Activated naive CD8-positive, alpha-beta T cell treated with anti-CD3 and anti-CD28 coated beads, Interleukin-2, amount 10 ng/mL, durations not matched to agents 7 days and 5 days (primary cell): ENCODE measurements around the gene DNAI1. TPM values are rescaled to one million over a fixed set of nuclear protein-coding genes. Genes with fewer than 3 reads are reported as not detected.

Experiments
- ATAC-seq: fragments of 150-1000 bp; cut with Tn5 transposase; one replicate; pipeline ENCODE4 v1.10.0; 2021; ENCODE audit warnings: low read depth, moderate library complexity
- POLR2A ChIA-PET: fragments of 350-600 bp; sonication (Branson Sonifier 250); formaldehyde crosslinking; loops from one replicate; lab custom pipeline; 2021; ENCODE audit warnings: antibody characterized with exemption; lab: Charles Lee
- DNase-seq: peaks from one replicate; pipeline ENCODE4 v3.0.0; 2021
- H3K27ac Mint-ChIP-seq: one replicate; pipeline ENCODE4 v1.8.0; 2022; ENCODE audit warnings: mild to moderate bottlenecking, mixed read lengths
- H3K27me3 Mint-ChIP-seq: one replicate; pipeline ENCODE4 v1.8.0; 2022; ENCODE audit warnings: mild to moderate bottlenecking, moderate library complexity, mixed read lengths
- H3K36me3 Mint-ChIP-seq: one replicate; pipeline ENCODE4 v1.8.0; 2021; ENCODE audit warnings: mild to moderate bottlenecking, mixed read lengths
- H3K4me1 Mint-ChIP-seq: one replicate; pipeline ENCODE4 v1.8.0; 2021; ENCODE audit warnings: mixed read lengths
- H3K4me3 Mint-ChIP-seq: one replicate; pipeline ENCODE4 v1.8.0; 2022; ENCODE audit warnings: mild to moderate bottlenecking, moderate library complexity, mixed read lengths
- H3K9me3 Mint-ChIP-seq: one replicate; pipeline ENCODE4 v1.8.0; 2021; ENCODE audit warnings: mixed read lengths
- total RNA-seq, 2 experiments: library from RNA; stranded (reverse); gene quantifications; one replicate each; pipeline ENCODE4 v1.2.3, GENCODE V29; 2021

The DNAI1 gene
- not detected for total RNA-seq

DNA sequence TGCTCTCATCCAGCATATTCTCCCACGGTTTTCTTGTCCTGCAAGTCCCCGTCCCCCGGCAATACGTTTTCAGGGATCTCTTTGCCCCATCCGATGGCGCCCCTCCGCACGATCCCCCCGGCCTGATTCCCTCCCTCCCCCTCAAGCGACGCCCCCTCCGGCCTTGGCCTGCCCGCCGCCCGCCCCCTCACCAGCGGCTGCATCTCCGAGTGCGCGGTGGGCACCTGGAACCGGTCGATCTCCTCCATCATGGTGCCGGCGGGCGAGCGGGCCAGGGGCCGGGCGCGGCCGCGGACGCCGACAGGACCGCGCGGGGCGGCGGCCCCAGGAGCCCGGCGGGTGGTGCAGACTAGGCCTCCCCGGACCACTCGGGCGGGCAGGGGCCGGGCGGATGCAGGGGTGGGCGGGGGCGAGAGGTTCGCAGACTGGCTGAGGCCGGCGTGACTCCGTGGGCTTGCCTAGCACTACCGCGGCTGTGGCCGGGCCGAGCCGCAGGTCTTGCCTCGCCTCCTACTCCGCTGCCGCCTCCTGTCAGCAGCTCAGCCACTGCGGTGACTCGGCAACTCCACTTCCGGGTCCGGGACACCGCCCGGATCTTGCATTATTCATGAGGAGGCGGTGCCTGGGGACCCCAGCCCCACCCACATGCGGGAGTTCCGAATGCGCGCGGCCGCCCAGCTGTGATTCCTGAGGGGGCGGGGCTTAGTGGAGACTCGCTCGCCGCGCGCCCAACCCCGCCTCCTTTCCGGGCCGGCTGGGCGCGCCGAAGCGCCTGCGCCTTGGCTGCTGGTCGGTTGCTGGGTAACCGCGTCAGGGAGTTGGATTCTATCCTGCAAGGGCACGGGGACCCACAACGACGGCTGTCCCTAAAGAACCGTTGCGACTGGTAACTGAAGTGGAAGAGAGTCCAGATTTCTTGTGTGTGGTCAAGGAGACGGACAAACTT lies at the start of gene DNAI1, which contains the start of gene FAM219A:
Gene DNAI1 (plus strand): TSS at position 793 of the 946 bp plus-strand sequence. CDS start 201 bp downstream, outside the sequence.
Gene FAM219A (minus strand): TSS at position 558 of the 946 bp plus-strand sequence. CDS start 307 bp downstream, at position 251.
- POLR2A ChIA-PET, result interaction anchor here (0.6 to 1.0 kb wide), 2 partner anchors 154 to 611 kb away, joined by 3 to 4 read pairs; partner anchors contain the start of gene RPP25L
- DNase-seq (peak; percentile 99), ATAC-seq (peak; percentile 95)
- H3K4me1 Mint-ChIP-seq, result peaks cover 39% of the 10 kb centered on the region
- H3K27ac Mint-ChIP-seq, result peak within 1 kb of the TSS; percentile 79
- peaks cover 20% of the 10 kb centered on the region for H3K27me3 Mint-ChIP-seq
- no peaks in the 10 kb centered on the region for H3K9me3 Mint-ChIP-seq
- peak within 1 kb of the TSS; percentile 87 for H3K4me3 Mint-ChIP-seq
- no peaks in the 10 kb centered on the region for H3K36me3 Mint-ChIP-seq

DNA sequence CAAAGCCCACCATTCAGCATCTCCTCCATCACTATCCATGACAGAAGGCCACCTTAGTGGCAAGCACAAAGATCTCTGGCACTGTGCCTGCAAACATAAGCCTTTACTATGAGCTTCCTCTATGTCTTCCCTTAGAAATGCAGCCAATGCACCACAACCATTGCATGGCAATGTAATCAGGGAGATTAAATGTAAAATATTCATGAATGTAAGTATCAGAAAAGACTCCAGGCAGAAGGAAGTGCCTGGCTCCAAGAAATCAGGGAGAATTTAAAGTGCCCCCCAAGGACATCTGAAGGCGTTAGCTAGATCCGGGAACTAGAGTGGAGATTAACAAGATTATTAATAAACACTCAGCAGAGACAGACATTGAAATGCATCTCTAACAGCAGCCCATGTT lies 49.5 kb upstream of the DNAI1 start:
- H3K36me3 Mint-ChIP-seq, result no peaks in the 10 kb centered on the region
- POLR2A ChIA-PET, result no interaction called here
- H3K27ac Mint-ChIP-seq, result no peak overlapping the region
- peaks cover 2% of the 10 kb centered on the region for H3K27me3 Mint-ChIP-seq
- no peak overlapping the region for H3K4me3 Mint-ChIP-seq
- peaks cover 3% of the 10 kb centered on the region for H3K4me1 Mint-ChIP-seq
- ATAC-seq, result no peak
- no peak for DNase-seq
- H3K9me3 Mint-ChIP-seq, result no peaks in the 10 kb centered on the region

DNA sequence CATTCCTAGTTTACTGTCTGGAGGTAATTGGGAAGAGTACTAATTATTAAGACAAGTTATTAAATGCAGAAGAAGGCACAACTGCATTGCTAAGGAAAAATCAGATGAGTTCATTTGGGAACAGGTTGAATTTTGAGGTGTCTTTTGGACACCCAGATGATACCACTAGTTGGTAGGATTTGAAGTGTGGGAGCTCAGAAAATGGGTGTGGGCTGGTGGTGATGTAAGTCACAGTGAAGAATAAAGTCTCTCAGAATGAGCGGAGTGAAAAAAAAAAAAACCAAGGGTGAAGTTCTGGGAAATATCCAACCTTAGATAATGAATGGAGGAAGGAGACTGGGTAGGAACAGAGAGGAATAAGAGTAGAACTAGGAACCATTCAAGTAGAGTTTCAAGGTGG lies 46.3 kb upstream of the DNAI1 start:
- Mint-ChIP-seq H3K27me3 (peaks cover 2% of the 10 kb centered on the region), H3K4me3 (no peak overlapping the region), H3K27ac (no peak overlapping the region), H3K4me1 (no peaks in the 10 kb centered on the region), H3K36me3 (no peaks in the 10 kb centered on the region), H3K9me3 (no peaks in the 10 kb centered on the region)
- ATAC-seq (no peak), DNase-seq (no peak)
- POLR2A ChIA-PET, result no interaction called here

DNA sequence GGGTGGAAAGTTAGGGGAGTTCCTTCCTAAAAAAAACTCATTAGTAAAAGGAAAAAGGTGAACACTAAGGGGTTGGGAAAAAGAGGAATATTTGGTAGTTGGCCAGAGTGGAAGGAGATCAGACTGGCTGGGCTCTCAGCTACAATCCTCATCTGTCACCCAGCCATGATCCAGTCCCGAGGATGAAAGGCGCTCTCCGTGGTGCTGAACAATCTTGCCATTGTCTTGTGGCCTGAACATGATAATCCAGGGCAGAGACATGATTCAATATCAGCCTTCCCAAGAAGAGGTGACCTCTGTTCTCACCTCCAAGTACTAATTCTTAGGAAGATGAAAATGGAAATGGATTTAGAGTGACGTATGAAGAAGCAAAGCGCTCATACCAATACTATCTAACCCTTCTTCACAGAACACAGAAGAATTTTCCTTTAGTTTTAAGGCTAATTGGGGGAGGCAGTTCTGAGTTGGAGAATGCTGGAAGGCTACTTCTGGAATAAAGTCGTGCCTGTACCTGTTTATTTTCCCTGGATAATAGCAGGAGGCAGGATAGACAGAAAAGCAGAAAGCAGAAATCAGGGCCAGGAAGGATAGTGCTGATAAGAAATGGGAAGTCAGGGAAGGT lies 45.3 kb upstream of the DNAI1 start:
- DNase-seq, result peak; percentile 66
- POLR2A ChIA-PET, result no interaction called here

DNA sequence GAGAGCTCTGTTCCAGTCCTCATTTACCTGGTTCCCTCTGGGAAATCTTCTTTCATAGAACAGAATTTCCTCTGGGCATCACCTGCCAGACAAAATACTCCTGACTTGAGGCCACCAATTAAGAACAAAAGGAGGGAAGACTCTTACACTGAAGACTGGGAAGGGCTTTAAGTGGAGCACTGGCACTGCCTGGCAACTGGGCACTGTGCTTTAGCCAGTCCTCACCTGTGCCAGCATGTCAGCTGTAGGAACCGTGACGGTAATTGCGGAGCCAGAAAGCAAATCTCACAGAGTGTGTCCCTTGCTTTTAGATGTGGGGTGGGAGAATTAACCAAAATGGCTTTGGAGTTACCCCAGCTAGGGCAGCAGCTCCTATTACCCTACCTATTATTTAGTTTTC lies 40.9 kb upstream of the DNAI1 start:
- POLR2A ChIA-PET, result no interaction called here
- no peak overlapping the region for H3K27ac Mint-ChIP-seq
- H3K36me3 Mint-ChIP-seq, result no peaks in the 10 kb centered on the region
- DNase-seq (no peak), ATAC-seq (no peak)
- no peaks in the 10 kb centered on the region for H3K9me3 Mint-ChIP-seq
- no peaks in the 10 kb centered on the region for H3K4me1 Mint-ChIP-seq
- H3K27me3 Mint-ChIP-seq, result peaks cover under 1% of the 10 kb centered on the region
- no peak overlapping the region for H3K4me3 Mint-ChIP-seq

More for the DNA sequence above, 45.3 kb upstream of the DNAI1 start:
- Mint-ChIP-seq H3K4me3 (no peak overlapping the region), H3K4me1 (no peaks in the 10 kb centered on the region), H3K9me3 (no peaks in the 10 kb centered on the region), H3K36me3 (no peaks in the 10 kb centered on the region), H3K27me3 (peaks cover 2% of the 10 kb centered on the region), H3K27ac (no peak overlapping the region)
- no peak for ATAC-seq

DNA sequence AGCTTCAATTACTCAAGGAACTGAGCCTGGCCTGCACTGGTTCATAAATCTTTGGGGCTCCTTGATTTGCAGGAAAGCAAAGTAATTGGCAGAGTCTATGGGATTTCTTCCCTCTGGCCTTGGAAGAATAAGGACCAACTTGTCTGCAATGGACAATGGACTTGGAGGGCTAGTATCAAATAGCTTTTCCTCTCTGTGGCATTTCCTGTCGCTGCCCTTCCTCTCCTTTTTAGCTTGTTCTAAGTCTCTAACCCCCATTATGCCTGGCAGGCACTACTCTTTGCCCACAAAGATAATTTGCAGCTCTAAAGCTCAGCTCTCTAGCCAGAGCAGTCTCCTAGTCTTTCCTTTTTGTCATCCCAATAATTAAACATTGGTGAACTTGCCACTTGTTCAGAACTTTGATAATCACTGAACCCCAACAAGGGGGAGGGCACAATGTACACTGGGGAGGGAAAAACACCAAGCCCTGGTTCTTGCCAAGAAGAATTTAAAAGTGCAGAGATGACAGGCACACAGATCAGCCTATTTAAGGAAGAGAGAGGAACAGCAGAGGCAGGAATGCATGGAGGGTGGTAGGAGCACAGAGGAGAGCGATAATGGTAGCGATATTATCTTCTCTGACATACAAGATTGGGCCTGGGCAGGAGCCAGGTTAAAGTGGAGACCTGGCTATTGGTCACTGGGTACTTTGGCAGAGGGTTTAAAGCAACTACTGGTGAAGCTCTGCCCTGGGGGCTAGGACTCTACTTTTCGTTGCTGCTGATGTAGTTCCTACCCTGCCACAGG lies 38.7 kb upstream of the DNAI1 start:
- Mint-ChIP-seq H3K4me1 (no peaks in the 10 kb centered on the region), H3K4me3 (no peak overlapping the region), H3K27ac (no peak overlapping the region), H3K9me3 (no peaks in the 10 kb centered on the region), H3K36me3 (no peaks in the 10 kb centered on the region), H3K27me3 (no peaks in the 10 kb centered on the region)
- no peak for ATAC-seq
- POLR2A ChIA-PET, result no interaction called here
- DNase-seq, result no peak

DNA sequence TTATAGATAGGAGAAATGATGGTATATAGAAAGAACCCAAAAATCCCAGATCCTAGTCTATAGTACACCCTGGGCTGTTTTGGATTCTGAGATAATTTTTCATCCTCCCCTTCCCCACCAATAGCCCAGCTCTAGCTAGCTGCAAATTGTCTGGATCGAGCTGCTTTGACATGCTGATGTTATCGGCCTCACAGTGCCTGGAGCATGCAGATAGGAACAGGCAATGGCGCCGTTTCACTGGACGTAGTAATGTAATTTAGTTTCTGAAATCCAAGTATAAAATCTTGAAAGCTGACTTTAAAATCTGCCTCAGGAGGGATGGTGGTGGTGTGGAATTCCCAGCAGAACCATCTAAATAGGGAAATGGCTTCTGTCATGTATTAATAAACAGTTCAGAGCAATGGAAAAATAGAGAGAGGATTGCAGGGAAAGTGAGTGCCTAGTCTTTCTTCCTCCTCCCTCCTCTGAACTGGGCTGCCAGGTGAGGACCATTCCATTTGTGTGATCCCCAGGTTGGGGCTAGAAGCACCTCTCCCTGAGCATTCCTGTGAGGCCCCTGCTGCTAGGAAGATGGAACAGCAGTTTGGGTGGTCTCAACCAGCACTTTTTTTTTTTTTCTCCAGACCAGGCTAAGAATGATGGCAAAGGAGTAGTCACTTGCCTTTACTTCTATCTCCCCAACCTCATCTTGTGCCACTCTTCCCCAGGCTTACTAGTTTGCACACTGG lies 32.1 kb upstream of the DNAI1 start:
- H3K27me3 Mint-ChIP-seq, result no peaks in the 10 kb centered on the region
- no peak overlapping the region for H3K27ac Mint-ChIP-seq
- no peaks in the 10 kb centered on the region for H3K9me3 Mint-ChIP-seq
- ATAC-seq (no peak), DNase-seq (no peak)
- POLR2A ChIA-PET, result interaction anchor here (0.6 kb wide), 1 partner anchor 1332 kb away, joined by 3 read pairs; no protein-coding TSS in a partner anchor
- no peak overlapping the region for H3K4me3 Mint-ChIP-seq
- no peaks in the 10 kb centered on the region for H3K36me3 Mint-ChIP-seq
- H3K4me1 Mint-ChIP-seq, result no peaks in the 10 kb centered on the region

DNA sequence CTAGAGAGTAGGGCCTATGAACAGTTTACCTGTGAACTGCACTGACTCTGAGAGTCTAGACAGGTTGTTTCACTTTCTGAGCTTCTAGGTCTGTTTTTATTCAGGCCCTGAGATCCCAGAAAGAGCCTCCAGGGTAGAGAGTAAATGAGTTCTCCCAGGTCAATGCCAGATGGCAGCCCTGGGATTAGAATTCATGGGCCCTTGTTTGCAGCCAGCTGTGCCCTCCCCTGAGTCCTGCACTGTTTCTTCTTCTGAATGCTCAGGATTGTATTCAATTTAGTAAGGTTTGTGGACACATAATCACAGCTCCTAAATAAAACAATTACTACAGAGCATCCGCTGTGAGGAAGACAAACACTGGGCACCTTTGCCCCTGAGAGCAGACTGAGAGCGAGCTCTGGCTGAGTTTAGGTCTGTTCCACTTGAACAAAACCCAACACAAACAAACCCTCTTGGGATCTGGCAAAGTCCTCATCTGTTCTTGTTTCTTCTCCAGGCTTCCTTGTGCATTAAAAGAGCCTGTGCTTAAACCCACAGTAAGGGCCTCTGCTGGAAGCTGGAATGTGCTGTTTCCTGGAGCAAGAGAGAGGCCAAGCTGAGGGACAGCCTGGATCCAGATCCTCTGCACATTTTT lies 30.2 kb upstream of the DNAI1 start:
- H3K27me3 Mint-ChIP-seq, result no peaks in the 10 kb centered on the region
- H3K9me3 Mint-ChIP-seq, result no peaks in the 10 kb centered on the region
- DNase-seq (no peak), ATAC-seq (no peak)
- H3K4me3 Mint-ChIP-seq, result no peak overlapping the region
- POLR2A ChIA-PET, result no interaction called here
- no peaks in the 10 kb centered on the region for H3K4me1 Mint-ChIP-seq
- H3K27ac Mint-ChIP-seq, result no peak overlapping the region
- no peaks in the 10 kb centered on the region for H3K36me3 Mint-ChIP-seq

DNA sequence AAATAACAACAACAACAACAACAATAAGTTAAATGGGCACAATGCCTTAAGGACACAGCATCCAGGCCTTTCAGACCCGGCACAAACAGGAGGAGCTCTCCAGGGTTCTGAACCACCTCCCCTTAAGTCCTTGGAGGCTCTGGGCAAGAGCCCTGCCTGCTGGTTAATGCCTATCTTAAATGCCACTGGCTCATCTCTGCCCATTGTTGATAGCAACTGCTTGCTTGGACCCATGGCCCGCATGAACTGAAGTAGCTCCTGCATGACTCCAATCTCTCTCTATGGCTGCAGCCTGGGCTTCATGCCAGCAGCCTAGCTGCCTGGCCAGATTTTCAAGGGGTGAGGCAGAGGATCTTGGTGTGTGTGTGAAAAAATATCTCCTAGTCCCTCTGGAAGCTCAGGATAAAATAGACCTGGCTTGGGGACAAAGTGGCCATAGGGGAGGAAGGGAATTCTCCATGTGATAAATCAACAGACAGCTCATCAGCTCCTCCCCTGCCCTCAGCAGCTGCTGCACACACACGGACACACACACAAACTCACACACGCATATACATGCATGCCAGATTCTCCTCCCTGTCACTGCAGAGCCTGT lies 27.7 kb upstream of the DNAI1 start:
- POLR2A ChIA-PET, result no interaction called here
- H3K4me3 Mint-ChIP-seq, result no peak overlapping the region
- H3K36me3 Mint-ChIP-seq, result no peaks in the 10 kb centered on the region
- no peaks in the 10 kb centered on the region for H3K27me3 Mint-ChIP-seq
- no peaks in the 10 kb centered on the region for H3K4me1 Mint-ChIP-seq
- no peak overlapping the region for H3K27ac Mint-ChIP-seq
- ATAC-seq, result no peak
- H3K9me3 Mint-ChIP-seq, result no peaks in the 10 kb centered on the region
- DNase-seq, result peak; percentile 32

DNA sequence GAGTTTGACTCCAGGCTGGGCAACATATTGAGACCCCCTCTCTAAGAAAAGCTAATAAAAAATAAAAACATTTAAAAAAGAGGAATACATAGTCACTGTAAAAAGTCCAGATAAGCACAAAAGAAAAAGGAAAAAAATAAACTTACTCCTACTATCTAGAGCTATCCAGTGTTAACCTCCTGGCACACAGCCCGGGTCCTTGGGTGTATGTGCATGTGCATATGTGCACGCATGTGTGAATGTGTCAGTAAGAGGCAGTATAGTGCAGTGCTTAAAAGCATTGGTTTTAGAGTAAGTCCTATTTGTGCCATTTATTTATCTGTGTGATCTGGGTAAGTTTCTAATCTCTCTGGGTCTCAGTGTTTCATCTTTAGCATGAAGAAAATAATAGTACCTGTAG lies 26.9 kb upstream of the DNAI1 start:
- Mint-ChIP-seq H3K4me1 (no peaks in the 10 kb centered on the region), H3K4me3 (no peak overlapping the region), H3K9me3 (no peaks in the 10 kb centered on the region), H3K27me3 (no peaks in the 10 kb centered on the region), H3K27ac (no peak overlapping the region), H3K36me3 (no peaks in the 10 kb centered on the region)
- POLR2A ChIA-PET, result no interaction called here
- no peak for DNase-seq
- ATAC-seq, result no peak

DNA sequence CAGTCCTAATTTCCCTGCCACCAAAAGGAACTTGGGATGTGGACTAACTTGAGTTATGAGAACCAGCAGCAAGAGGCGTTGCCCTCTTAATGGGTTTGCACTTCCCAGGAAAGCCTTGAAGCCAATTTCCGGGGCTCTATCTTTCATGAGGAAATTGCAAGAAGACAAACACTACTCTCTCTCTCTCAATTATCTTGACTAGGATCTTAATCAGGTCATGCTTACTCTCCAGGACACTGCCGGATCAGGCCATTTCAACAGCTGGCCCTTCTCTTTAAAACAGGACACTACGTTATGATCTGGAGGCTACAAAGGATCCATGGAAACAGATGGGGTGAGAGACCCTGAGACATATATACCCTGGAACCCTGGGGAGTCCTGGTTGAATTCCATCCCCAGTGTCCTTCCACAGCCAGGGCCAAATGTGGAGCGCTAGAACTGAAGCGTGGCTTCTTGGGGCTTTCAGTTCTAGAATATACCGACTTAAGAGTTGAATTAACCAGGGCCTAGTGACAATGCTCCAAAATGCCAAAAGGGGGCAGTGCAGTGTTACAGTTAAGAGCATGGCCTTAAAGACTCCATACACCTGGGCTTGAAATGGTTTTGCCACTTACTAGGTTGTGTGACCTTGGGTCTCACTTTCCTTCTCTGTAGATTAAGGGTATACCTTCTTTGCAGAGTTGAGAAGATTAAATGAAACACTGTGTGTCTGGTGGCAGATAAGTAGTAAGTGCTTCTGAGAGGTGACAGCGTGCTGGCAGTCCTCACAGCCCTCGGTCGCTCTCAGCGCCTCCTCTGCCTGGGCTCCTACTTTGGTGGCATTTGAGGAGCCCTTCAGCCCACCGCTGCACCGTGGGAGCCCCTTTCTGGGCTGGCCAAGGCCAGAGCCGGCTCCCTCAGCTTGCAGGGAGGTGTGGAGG lies 21.3 kb upstream of the DNAI1 start:
- Mint-ChIP-seq H3K27me3 (no peaks in the 10 kb centered on the region), H3K9me3 (no peaks in the 10 kb centered on the region), H3K27ac (no peak overlapping the region), H3K4me1 (peaks cover 10% of the 10 kb centered on the region), H3K36me3 (no peaks in the 10 kb centered on the region), H3K4me3 (no peak overlapping the region)
- POLR2A ChIA-PET, result no interaction called here
- ATAC-seq, result peak; percentile 84
- DNase-seq, result no peak
